ENCODE data around the gene SAMD7.

SAMD7 gene, protein sequence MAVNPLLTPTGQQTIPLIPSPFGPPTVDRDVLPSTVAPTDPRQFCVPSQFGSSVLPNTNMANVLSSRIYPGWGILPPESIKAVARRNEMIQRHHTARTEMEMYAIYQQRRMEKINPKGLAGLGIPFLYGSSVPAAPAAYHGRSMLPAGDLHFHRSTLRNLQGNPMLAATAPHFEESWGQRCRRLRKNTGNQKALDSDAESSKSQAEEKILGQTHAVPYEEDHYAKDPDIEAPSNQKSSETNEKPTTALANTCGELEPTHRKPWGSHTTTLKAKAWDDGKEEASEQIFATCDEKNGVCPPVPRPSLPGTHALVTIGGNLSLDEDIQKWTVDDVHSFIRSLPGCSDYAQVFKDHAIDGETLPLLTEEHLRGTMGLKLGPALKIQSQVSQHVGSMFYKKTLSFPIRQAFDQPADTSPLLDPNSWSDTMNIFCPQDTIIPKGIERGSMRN

GRCh38 chr3:169911272-169911671, at the start of gene SAMD7:
SAMD7 (plus strand) TSS chr3:169911572; CDS start chr3:169919499, 7,927 bp downstream.
- no peak within 1 kb of the TSS for H3K4me3 ChIP-seq (ENCODE audit: low read depth, low read length)

DNA sequence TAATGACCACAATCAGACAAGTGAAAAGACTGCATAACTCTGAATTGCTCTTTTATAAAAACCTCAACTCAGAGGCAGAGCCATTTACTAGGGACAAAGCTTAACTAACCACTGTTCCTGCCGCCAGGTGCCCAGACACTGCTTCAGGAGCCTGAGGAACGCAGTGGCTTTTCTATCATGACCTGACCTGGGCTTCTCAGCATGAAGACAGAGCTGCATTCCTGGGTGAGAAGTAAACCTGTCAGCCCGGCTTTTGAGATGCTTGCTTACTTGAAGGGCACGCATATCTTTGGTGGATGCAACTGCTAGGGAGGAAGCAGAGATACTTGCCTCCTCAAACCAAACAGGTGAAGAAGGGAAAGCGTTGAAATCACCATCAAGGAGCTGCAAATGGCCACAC, 49.5 kb upstream of the SAMD7 start:
- H3K4me3 ChIP-seq (ENCODE audit: low read depth, low read length), result no peak overlapping the region

DNA sequence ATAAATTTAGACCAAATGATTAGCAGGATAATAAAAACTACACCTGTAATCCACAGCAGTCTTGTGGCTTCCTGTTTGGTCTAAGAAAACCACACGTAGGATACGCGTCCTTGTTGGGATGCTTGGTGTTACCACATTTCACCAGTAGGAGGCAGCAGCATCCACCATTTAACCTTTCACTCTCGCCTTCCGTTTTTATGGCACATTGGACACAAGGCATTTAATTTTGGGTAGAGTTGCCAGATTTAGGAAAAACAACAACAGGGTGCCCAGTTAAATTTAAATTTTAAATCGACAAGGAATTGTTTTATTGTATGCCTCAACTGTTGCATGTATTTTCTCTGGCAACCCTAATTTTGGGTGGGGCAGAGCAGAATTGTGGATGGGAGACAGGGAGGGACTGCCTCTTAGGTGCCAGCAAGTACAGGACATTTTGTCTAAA, 47.9 kb upstream of the SAMD7 start:
- no peak overlapping the region for H3K4me3 ChIP-seq (ENCODE audit: low read depth, low read length)

DNA sequence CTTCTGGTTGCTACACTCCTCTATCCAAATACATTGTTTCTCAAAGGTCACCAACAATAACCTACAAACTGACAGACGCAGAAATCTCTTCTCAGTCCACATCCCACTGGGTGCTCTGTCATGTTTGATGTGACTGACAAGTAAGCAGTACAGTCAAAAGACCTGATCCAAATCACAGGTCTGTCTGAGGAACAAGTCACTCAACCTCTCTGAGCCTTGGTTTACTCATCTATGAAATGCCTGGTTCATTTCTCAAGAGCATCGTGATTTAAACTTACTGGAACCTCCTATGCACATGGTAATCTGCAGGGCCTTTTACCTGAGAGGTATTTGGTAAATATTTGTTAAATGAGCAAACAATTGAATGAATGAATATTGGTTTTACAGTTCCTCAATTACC, 47.1 kb upstream of the SAMD7 start:
- H3K4me3 ChIP-seq (ENCODE audit: low read depth, low read length), result no peak overlapping the region

DNA sequence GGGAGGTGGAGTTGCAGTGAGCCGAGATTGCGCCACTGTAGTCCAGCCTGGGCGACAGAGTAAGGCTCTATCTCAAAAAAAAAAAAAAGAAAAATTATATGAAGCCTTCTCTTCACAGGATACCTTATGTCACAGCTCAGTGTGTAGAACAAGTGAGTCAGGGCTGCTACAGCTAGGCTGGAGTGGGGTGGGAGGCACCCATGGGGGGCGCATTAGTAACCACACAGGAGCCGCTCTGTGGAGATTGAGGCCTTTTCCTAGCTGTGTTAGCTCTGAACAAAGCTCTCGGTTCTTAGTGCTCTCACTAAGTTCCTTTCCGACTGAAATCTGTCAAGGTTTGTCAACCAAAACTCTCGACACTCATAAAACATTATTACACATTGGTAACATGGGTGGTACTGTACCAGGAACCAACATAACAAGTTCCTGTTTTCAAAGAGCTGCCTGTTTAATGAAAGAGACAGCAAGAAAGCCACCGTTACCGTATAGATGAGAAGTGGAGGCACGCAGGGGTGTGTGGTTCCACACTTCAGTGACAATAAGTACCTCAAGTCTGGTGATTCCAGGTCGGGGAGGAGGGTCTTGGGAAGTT, 46.1 kb upstream of the SAMD7 start:
- no peak overlapping the region for H3K4me3 ChIP-seq (ENCODE audit: low read depth, low read length)

GRCh38 chr3:169867584-169868210, 43.7 kb upstream of the SAMD7 start:
- no peak overlapping the region for H3K4me3 ChIP-seq (ENCODE audit: low read depth, low read length)

DNA sequence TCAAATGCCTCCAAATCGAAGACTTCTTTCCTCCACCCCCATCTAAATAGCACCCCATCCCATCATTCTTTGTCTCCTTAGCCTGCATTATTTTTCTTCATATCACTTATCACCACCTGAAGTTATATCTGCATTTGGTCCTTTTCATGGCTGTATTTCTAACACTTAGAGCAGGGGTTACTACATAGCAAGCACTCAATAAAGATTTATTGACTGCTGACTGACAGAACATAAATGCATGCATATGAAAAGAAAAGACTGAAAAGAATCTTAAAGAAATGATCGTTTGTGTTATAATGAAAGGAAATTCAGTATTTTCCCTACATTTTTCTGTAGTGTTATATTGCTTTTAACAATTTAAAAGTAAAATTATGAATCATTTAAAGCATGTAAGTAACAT, 43.0 kb upstream of the SAMD7 start:
- no peak overlapping the region for H3K4me3 ChIP-seq (ENCODE audit: low read depth, low read length)

- H3K4me3 ChIP-seq (ENCODE audit: low read depth, low read length), result no peak within 1 kb of the TSS
Measured at GRCh38 chr3:169869484-169870220, 41.7 kb upstream of the SAMD7 start, which contains the start of gene LRRC31. LRRC31 (minus strand) TSS chr3:169869935; CDS start chr3:169869807, 128 bp downstream.

GRCh38 chr3:169871129-169871886, 40.1 kb upstream of the SAMD7 start:
- H3K4me3 ChIP-seq (ENCODE audit: low read depth, low read length), result no peak overlapping the region

DNA sequence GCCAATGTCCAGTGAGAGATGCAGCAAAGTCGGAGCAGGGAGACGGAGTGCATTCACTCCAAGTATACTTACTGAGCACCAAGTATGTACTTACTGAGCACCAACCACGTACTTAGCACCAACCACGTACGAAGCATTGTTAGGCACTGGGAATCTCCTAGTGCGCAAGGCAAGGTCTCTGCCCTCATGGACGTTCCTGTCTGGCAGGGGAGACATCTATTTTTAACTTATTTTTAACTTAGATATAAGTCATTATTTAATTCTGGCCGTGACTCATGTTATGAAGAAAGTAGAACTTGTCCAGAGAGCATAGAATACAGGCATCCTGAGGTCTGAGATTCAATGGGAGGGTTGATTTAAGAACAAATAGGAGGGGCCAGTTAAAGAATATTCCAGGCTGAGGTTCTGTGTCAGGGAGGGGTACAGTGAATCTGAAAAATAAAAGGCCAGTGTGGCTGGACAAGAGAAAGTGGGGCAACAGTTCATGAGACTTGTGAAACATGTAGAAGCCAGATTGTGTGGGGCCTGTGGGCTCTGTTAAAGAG, 32.3 kb upstream of the SAMD7 start:
- H3K4me3 ChIP-seq (ENCODE audit: low read depth, low read length), result no peak overlapping the region

DNA sequence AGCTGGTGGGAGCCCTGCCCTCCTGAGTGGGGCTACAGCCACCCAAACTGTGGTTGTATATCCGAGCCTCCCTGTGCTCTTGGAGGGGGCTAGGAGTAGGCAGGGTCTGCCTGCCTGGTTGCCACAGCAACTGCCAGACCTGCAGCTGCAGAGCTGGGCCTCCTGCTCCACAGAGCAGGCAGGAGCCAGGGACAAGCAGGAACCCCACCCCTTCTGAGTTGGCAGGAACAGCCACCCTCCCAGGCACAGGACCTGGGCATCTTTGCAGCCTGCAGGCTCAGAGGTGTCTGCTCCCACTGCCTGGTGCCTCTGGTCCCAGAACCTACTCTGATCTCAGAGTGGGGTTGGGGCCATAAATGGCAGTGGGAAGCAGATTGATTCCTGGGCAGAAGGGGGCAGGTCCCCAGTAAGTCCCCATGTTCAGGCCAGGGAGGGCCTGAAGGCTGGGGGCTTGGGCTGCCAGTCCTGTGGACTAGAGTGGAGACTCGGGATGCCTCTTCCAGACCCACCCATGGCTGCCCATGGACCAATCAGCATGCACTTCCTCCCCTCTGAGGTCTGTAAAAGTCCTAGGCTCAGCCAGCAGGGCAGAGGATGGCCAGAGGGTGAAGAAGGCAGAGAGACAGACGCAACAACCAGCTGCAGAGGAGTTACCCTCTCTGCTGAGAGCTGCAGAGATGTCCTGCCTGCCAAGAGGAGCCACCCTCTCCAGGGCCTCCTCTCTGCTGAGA, 31.4 kb upstream of the SAMD7 start:
- H3K4me3 ChIP-seq (ENCODE audit: low read depth, low read length), result no peak overlapping the region

DNA sequence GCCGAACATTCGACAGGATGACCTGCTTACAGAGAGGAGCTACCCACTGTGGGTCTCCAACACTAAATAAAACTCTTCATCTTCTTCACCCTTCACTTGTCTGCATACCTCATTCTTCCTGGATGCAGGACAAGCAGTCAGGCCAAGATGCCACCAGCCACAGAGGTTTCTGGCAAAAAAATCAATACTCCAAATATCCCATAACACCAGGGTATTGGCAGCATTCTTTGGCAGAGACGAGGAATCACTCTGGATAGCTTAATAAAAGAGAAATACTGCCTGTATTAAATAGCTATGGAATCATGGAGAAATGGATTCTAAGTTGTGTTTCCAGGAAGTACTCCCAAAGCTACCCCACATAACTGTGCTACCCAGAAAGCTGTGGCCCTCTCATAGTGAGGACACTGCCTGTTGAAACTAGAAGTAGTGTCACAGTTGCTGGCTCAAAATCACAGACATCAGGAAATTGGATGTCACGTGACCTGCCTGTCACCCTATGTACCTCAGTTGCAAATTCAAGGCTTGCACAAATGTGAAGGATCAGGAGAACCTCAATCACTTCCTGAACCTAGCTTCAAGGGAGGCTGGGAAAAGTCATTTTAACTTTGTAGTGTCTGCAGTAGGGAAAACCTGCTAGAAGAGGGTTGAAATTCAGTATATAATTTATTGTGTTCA, 30.7 kb upstream of the SAMD7 start:
- H3K4me3 ChIP-seq (ENCODE audit: low read depth, low read length), result no peak overlapping the region

- no peak overlapping the region for H3K4me3 ChIP-seq (ENCODE audit: low read depth, low read length)
Measured at GRCh38 chr3:169886671-169887070, 24.7 kb upstream of the SAMD7 start.

DNA sequence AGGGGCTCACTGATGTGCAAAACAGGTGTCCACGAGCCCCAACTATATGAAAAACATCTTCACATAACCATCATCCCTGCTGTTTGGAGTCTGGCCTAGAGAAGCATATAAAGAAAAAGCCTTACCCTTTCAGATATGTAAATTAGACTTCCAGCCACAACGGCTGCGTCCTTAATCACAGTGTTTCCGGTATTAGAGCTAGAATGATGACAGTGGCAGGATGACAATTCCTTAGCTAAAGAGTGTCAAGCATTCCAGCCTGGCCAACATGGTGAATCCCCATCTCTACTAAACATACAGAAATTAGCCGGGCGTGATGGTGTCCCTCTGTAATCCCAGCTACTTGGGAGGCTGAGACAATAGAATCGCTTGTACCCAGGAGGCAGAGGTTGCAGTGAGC, 19.5 kb upstream of the SAMD7 start:
- H3K4me3 ChIP-seq (ENCODE audit: low read depth, low read length), result no peak overlapping the region

DNA sequence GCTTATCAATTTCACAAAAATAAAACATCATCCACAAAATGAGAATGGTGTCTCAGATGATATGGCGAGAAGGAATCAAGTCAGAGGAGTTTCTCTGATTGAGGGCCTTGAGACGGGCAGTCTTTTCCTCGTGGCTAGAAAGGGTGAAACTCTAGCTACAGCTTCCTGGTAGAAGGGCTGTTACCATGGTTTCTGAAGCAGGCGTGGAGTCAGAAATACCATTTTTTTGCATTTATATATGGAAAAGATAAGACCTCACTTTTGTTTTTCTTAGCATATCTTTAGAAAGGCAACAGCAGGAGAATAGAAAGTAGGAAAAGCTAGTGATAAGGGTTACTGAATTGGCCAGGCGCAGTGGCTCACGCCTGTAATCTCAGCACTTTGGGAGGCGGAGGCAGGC, 17.3 kb upstream of the SAMD7 start:
- H3K4me3 ChIP-seq (ENCODE audit: low read depth, low read length), result no peak overlapping the region

- no peak overlapping the region for H3K4me3 ChIP-seq (ENCODE audit: low read depth, low read length)
Measured at GRCh38 chr3:169895072-169895471, 16.3 kb upstream of the SAMD7 start.

DNA sequence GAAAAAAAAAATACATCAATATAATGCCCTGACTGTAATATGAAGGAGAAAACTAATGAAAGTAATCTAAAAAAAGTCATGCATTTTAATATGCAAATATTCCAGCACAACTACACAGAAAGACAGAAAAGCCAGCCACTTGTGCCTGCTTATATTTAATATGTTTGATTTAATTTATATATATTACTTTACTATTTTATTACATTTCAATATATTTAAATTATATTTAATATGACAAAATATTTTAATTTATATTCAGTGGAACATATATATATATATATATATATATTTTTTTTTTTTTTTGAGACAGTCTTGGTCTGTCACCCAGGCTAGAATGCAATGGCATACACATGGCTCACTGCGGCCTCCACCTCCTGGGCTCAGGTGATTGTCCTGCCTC, 14.1 kb upstream of the SAMD7 start:
- H3K4me3 ChIP-seq (ENCODE audit: low read depth, low read length), result no peak overlapping the region

- no peak overlapping the region for H3K4me3 ChIP-seq (ENCODE audit: low read depth, low read length)
Measured at GRCh38 chr3:169901453-169901852, 9.9 kb upstream of the SAMD7 start.

GRCh38 chr3:169905404-169905803, 6.0 kb upstream of the SAMD7 start:
- H3K4me3 ChIP-seq (ENCODE audit: low read depth, low read length), result no peak overlapping the region

Data from iPS-11a (cell line).